Peyer's patch (tissue), 4 donors: ENCODE results near the gene RBM15. TPM values are rescaled to one million over a fixed set of nuclear protein-coding genes. Genes with fewer than 3 reads are reported as not detected.

Source experiments
- DNase-seq, 3 donors: peaks; one replicate each; pipeline ENCODE4 v3.0.0-alpha.2; 2017 to 2019
- H3K27ac ChIP-seq, 4 donors: fragments of 200-600 bp; sonication (generic); one replicate each; pipeline ENCODE4 v1.5.1; 2016 to 2019
- H3K27me3 ChIP-seq, 2 donors: fragments of 200-600 bp; sonication (generic); one replicate each; pipeline ENCODE4 v1.5.1; 2019
- H3K36me3 ChIP-seq, 3 donors: fragments of 200-600 bp; sonication (generic); one replicate each; pipeline ENCODE4 v1.5.1; 2016 to 2019
- H3K4me1 ChIP-seq, 4 donors: fragments of 200-600 bp; sonication (generic); one replicate each; pipeline ENCODE4 v1.5.1; 2016 to 2019
- H3K4me3 ChIP-seq, 4 donors: fragments of 200-600 bp; sonication (generic); 1 replicate in 3 of 4; 2 replicates in 1 of 4; pipeline ENCODE4 v1.5.1; 2016 to 2019; ENCODE audit warnings: mild to moderate bottlenecking in 1 of 4
- H3K9me3 ChIP-seq, 4 donors: fragments of 200-600 bp; sonication (generic); one replicate each; pipeline ENCODE4 v1.5.1; 2016 to 2019; ENCODE audit warnings: mild to moderate bottlenecking in 1 of 4
- CTCF ChIP-seq, 6 experiments: fragments of 450-650 bp in 4 of 6; fragments of 200-600 bp in 2 of 6; sonication (generic) in 1 of 6; IDR thresholded peaks; one replicate each; pipeline ENCODE4 v1.5.1; 2017 to 2019; ENCODE audit warnings: antibody characterized with exemption in 6 of 6, mild to moderate bottlenecking in 3 of 6, moderate library complexity in 1 of 6
- POLR2A ChIP-seq, 2 donors: fragments of 450-650 bp; IDR thresholded peaks; one replicate each; pipeline ENCODE4 v1.5.1; 2017; ENCODE audit warnings: antibody characterized with exemption in 2 of 2, mild to moderate bottlenecking in 2 of 2, moderate library complexity in 2 of 2
- total RNA-seq, 4 donors: library from RNA; depleted of rRNA; stranded (reverse); fragments of >200 nt; gene quantifications; one replicate each; pipeline ENCODE4 v1.1.0, GENCODE V29; 2016

The RBM15 gene
- total RNA-seq, 4 donors from 2014 or later = 49.2 to 97.6 (median 80.9) TPM

- Histone ChIP-seq H3K9me3 (no peaks in the 10 kb centered on the region), H3K36me3 (no peaks in the 10 kb centered on the region), H3K27ac (no peak overlapping the region), H3K4me1 (peaks cover 0 to 5% (median 0%) of the 10 kb centered on the region in 4 donors), H3K4me3 (no peak overlapping the region), H3K27me3 (no peaks in the 10 kb centered on the region)
- peak in 1 of 3 donors; percentile 28 for DNase-seq
- TF ChIP-seq POLR2A (IDR thresholded peaks at IDR 0.05) (no peak), CTCF (IDR thresholded peaks at IDR 0.05) (no peak)
Observed at GRCh38 chr1:110321846-110322245, 17.3 kb upstream of the RBM15 start.

- no peaks in the 10 kb centered on the region for H3K9me3 ChIP-seq
- TF ChIP-seq CTCF (IDR thresholded peaks at IDR 0.05) (no peak), POLR2A (IDR thresholded peaks at IDR 0.05) (no peak)
Observed at GRCh38 chr1:110324667-110325066, 14.5 kb upstream of the RBM15 start.

GRCh38 chr1:110326826-110327225 is 12.4 kb upstream of the RBM15 start:
- no peak overlapping the region for H3K4me3 ChIP-seq
- no peak overlapping the region for H3K27ac ChIP-seq
- no peaks in the 10 kb centered on the region for H3K9me3 ChIP-seq
- H3K27me3 ChIP-seq = no peaks in the 10 kb centered on the region
- no peaks in the 10 kb centered on the region for H3K36me3 ChIP-seq
- no peak for DNase-seq
- H3K4me1 ChIP-seq = no peaks in the 10 kb centered on the region
- TF ChIP-seq POLR2A (IDR thresholded peaks at IDR 0.05) (no peak), CTCF (IDR thresholded peaks at IDR 0.05) (no peak)

More at GRCh38 chr1:110324667-110325066, 14.5 kb upstream of the RBM15 start:
- no peaks in the 10 kb centered on the region for H3K4me1 ChIP-seq
- no peak overlapping the region for H3K27ac ChIP-seq
- no peak for DNase-seq
- H3K4me3 ChIP-seq = no peak overlapping the region
- no peaks in the 10 kb centered on the region for H3K27me3 ChIP-seq
- no peaks in the 10 kb centered on the region for H3K36me3 ChIP-seq

DNA sequence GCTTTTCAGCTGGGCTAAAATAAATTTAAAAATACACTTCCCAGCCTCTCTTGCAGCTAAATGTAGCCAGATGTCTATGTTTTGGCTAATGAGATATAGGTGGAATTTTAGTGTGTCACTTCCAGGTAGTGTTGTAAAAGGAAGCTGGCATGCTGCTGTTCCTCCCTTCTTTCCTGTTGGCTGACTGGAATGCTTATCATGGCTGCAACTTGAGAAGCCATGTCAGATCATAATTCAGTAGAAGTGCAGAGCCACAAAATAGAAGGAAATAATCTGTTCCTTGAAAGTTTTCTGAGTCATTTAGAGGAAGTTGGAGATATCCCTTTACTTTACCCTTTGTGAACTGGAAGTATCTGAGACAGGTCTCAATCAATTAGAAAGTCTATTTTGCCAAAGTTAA is 10.9 kb upstream of the RBM15 start:
- H3K27me3 ChIP-seq = no peaks in the 10 kb centered on the region
- DNase-seq = no peak
- TF ChIP-seq POLR2A (IDR thresholded peaks at IDR 0.05) = no peak
- no peak for TF ChIP-seq CTCF (IDR thresholded peaks at IDR 0.05)
- no peak overlapping the region for H3K27ac ChIP-seq
- H3K36me3 ChIP-seq = no peaks in the 10 kb centered on the region
- no peaks in the 10 kb centered on the region for H3K4me1 ChIP-seq
- H3K9me3 ChIP-seq = no peaks in the 10 kb centered on the region
- no peak overlapping the region for H3K4me3 ChIP-seq

DNA sequence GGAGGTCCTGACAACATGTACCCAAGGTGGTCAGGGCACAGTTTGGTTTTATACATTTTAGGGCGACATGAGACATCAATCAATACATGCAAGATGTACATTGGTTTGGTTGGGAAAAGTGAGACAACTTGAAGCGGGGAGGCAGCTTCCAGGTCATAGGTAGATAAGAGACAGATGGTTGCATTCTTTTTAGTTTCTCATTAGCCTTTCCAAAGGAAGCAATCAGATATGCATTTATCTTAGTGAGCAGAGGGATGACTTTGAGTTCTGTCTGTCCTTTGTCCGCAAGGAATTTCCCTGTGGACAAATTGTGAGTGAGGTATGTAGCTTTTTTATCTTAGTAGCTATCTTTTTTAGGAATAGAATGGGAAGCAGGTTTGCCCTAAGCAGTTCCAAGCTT is 10.5 kb upstream of the RBM15 start:
- H3K36me3 ChIP-seq = no peaks in the 10 kb centered on the region
- H3K4me3 ChIP-seq = no peak overlapping the region
- no peak for DNase-seq
- H3K4me1 ChIP-seq = no peaks in the 10 kb centered on the region
- no peak overlapping the region for H3K27ac ChIP-seq
- no peaks in the 10 kb centered on the region for H3K27me3 ChIP-seq
- TF ChIP-seq CTCF (IDR thresholded peaks at IDR 0.05) (no peak), POLR2A (IDR thresholded peaks at IDR 0.05) (no peak)
- H3K9me3 ChIP-seq = no peaks in the 10 kb centered on the region

- peak overlapping the region in 2 of 4 donors; percentile 27 to 98 for H3K27ac ChIP-seq
- DNase-seq = peak in 1 of 3 donors; percentile 44
- H3K36me3 ChIP-seq = no peaks in the 10 kb centered on the region
- TF ChIP-seq POLR2A (IDR thresholded peaks at IDR 0.05) = no peak
- no peak for TF ChIP-seq CTCF (IDR thresholded peaks at IDR 0.05)
- no peak overlapping the region for H3K4me3 ChIP-seq
- H3K27me3 ChIP-seq = no peaks in the 10 kb centered on the region
- H3K4me1 ChIP-seq = peaks cover 0 to 4% (median 2%) of the 10 kb centered on the region in 4 donors
- no peaks in the 10 kb centered on the region for H3K9me3 ChIP-seq
Observed at GRCh38 chr1:110335265-110335664, 3.9 kb upstream of the RBM15 start.
